Diencephalon (tissue), 1 donor: ENCODE data around the gene TRIP12. TPM values are rescaled to one million over a fixed set of nuclear protein-coding genes. Genes with fewer than 3 reads are reported as not detected.

Experiments
- small RNA-seq: library from RNA; depleted of rRNA; stranded (forward); fragments of <200 nt; gene quantifications from one replicate; pipeline ENCODE3, GENCODE V24; 2014
- total RNA-seq: library from RNA; depleted of rRNA; stranded (reverse); fragments of >200 nt; gene quantifications from one replicate; pipeline ENCODE4 v1.2.3, GENCODE V29; 2014

TRIP12 gene
- 181 TPM for total RNA-seq

DNA sequence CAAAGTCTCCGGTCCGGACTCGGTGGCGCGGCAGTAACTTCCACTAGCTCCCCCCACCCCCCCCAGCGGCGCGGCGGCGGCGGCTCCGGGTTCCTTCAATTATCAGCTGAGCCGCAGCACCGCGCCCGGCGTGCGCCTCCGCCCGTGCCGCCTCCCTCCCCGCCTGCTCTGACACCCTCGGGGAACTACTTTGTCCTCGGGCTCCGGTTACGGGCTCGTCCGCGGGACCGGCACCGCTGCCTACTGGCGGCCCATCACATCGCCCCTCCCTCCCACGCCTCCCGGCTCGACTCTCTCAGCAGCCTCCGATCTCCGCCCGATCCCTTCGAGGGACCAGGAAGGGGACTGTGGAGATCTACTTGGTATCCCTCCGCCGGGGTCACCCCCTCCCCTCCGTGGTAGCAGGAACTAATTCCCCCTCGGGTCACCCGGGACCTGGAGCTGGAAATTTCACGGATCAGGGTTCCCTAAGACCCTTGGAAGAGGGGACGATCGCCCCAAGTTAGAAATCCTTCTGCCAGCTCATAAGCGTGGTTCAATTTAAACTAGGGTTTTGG lies at the start of gene TRIP12:
Gene TRIP12 (minus strand): TSS at position 118 of the 557 bp plus-strand sequence. CDS start 41,930 bp downstream, outside the sequence.

DNA sequence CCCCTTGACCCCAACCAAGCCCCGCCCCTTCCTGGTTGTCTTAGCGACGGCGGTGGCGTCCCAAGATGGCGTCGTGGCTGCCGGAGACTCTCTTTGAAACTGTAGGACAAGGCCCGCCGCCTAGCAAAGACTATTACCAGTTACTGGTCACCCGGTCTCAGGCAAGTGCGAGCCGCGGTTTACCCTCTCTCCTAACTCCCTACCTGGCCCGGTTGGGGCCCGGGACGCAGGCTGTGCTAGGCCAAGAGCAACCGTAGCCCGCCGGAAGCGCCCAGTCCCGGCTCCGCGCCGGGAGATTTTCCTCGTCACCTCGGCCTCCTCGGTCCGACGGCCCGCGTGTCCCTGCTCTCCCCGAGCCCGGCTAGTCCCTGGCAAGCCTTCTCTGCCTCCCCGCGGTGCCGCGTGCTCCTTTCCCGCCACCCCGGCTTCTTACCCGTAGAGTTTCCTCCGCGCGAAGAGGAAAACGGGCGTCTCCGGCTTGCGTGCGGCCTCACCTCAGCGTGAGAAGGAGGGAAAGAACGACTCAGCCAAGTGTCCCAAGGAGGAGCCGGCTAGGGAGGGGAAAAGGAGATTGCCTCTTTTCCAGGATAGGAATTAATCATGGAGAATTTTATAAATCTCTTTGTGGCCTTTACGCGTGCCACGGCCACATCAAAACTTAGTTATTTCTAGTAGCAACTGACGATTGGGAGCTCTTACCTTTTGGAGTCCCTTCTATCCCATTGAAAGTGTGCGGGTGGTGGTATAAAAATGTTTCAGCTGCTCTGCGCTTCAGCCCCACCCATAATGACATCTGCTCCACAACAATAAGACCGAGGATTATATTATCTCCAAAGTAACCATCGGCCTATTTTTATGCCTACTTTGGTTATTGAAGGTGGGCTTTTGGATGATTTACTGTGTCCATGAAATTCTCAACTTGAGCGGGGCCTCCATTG lies 909 bp upstream of the TRIP12 start, which contains the start of gene FBXO36:
Gene FBXO36 (plus strand): TSS at position 55 of the 938 bp plus-strand sequence. CDS start 11 bp downstream, at position 66.

GRCh38 chr2:229714080-229714735 lies 207.6 kb downstream of the TRIP12 start, which contains the start of gene DNER:
TSS of gene DNER (minus strand) at chr2:229714555. CDS start at chr2:229714423, 132 bp downstream.

Small RNA genes within 50 kb of the gene (small RNA-seq; reads per million reads assigned to genes)
- not detected for gene RNU6-613P
- not detected for gene RNU6-964P

Other genes starting within 250 kb of the TRIP12 start
- 289 TPM for gene DNER, start 207.5 kb downstream of the TRIP12 start, total RNA-seq
- 12.7 TPM for gene FBXO36, start 494 bp upstream of the TRIP12 start, total RNA-seq
- 66.9 TPM for gene SLC16A14, start 146.9 kb upstream of the TRIP12 start, total RNA-seq